HG03565 (cell line): ENCODE results near the gene FMN2.
"Not testable (repeated sequence)": the region's sequence is repeated elsewhere in the genome, so short reads cannot be mapped to it uniquely, and the experiment has no call there.

ENCODE experiments used
- ATAC-seq: cut with Tn5 transposase; IDR thresholded peaks from one replicate; pipeline ENCODE4 v1.9.1; 2021; ENCODE audit warnings: mild to moderate bottlenecking, moderate library complexity; ENCODE audit not compliant: unreplicated experiment

Gene FMN2

GRCh38 chr1:240304466-240304865 lies 212.8 kb downstream of the FMN2 start:
- ATAC-seq = no peak

GRCh38 chr1:240306673-240307072 lies 215.0 kb downstream of the FMN2 start:
- ATAC-seq = no peak

- no peak for ATAC-seq
Measured at GRCh38 chr1:240308096-240308495, 216.4 kb downstream of the FMN2 start.

GRCh38 chr1:240309769-240310168 lies 218.1 kb downstream of the FMN2 start:
- no peak for ATAC-seq

GRCh38 chr1:240310226-240310925 lies 218.7 kb downstream of the FMN2 start:
- no peak for ATAC-seq

- no peak for ATAC-seq
Measured at GRCh38 chr1:240312872-240313271, 221.2 kb downstream of the FMN2 start.

GRCh38 chr1:240314845-240315801 lies 223.4 kb downstream of the FMN2 start:
- ATAC-seq = no peak

- ATAC-seq = no peak
Measured at GRCh38 chr1:240319998-240320397, 228.3 kb downstream of the FMN2 start.

- no peak for ATAC-seq
Measured at GRCh38 chr1:240320659-240321058, 229.0 kb downstream of the FMN2 start.

- ATAC-seq = no peak
Measured at GRCh38 chr1:240322943-240323342, 231.3 kb downstream of the FMN2 start.

GRCh38 chr1:240328382-240328781 lies 236.7 kb downstream of the FMN2 start:
- ATAC-seq = not testable (repeated sequence)

GRCh38 chr1:240329443-240329842 lies 237.8 kb downstream of the FMN2 start:
- ATAC-seq = no peak

- no peak for ATAC-seq
Measured at GRCh38 chr1:240332672-240333071, 241.0 kb downstream of the FMN2 start.

- ATAC-seq = no peak
Measured at GRCh38 chr1:240337781-240338180, 246.1 kb downstream of the FMN2 start.

- ATAC-seq = no peak
Measured at GRCh38 chr1:240338837-240339236, 247.2 kb downstream of the FMN2 start.

- ATAC-seq = no peak
Measured at GRCh38 chr1:240341365-240342250, 249.9 kb downstream of the FMN2 start.

GRCh38 chr1:240342251-240342625 lies 250.6 kb downstream of the FMN2 start:
- no peak for ATAC-seq

GRCh38 chr1:240343045-240343444 lies 251.4 kb downstream of the FMN2 start:
- ATAC-seq = no peak

- no peak for ATAC-seq
Measured at GRCh38 chr1:240343966-240344365, 252.3 kb downstream of the FMN2 start.

GRCh38 chr1:240344918-240345317 lies 253.2 kb downstream of the FMN2 start:
- no peak for ATAC-seq

GRCh38 chr1:240349695-240350094 lies 258.0 kb downstream of the FMN2 start:
- ATAC-seq = no peak
